Effector memory CD4-positive, alpha-beta T cell (primary cell): ENCODE data around the gene LBH.
A peak's percentile ranks its signal among the peaks of the same experiment; 100 is the strongest.
"Not testable (repeated sequence)": the region's sequence is repeated elsewhere in the genome, so short reads cannot be mapped to it uniquely, and the experiment has no call there.

ENCODE experiments used
- DNase-seq, 3 donors: peaks; one replicate each; pipeline ENCODE4 v3.0.0-alpha.2; 2020
- H3K27ac ChIP-seq: 2 replicates; pipeline ENCODE4 v1.7.0; 2013; ENCODE audit warnings: mild to moderate bottlenecking, low read length, moderate library complexity; ENCODE audit not compliant: insufficient read depth, poor library complexity, severe bottlenecking
- H3K27me3 ChIP-seq: replicated peaks from 2 replicates; pipeline ENCODE4 v1.7.0; 2013; ENCODE audit warnings: mild to moderate bottlenecking, low read length; ENCODE audit not compliant: insufficient read depth, control insufficient read depth, poor library complexity, severe bottlenecking
- H3K36me3 ChIP-seq: 2 replicates; pipeline ENCODE4 v1.7.0; 2013; ENCODE audit warnings: mild to moderate bottlenecking, low read length, moderate library complexity; ENCODE audit not compliant: control insufficient read depth, insufficient read depth
- H3K4me1 ChIP-seq: 2 replicates; pipeline ENCODE4 v1.7.0; 2013; ENCODE audit warnings: low read length, mild to moderate bottlenecking; ENCODE audit not compliant: control insufficient read depth, insufficient read depth, poor library complexity, severe bottlenecking
- H3K4me3 ChIP-seq: 2 replicates; pipeline ENCODE4 v1.7.0; 2013; ENCODE audit warnings: low read length, low read depth, mild to moderate bottlenecking; ENCODE audit not compliant: insufficient read depth, poor library complexity, severe bottlenecking
- H3K9me3 ChIP-seq: 2 replicates; pipeline ENCODE4 v1.7.0; 2013; ENCODE audit warnings: mild to moderate bottlenecking, low read length, moderate library complexity; ENCODE audit not compliant: control insufficient read depth

The LBH gene

GRCh38 chr2:30265052-30266015, 34.0 kb downstream of the LBH start:
- Histone ChIP-seq H3K4me1 (peaks cover 42% of the 10 kb centered on the region), H3K27ac (peak overlapping the region; percentile 70)
- no peak for DNase-seq

GRCh38 chr2:30266051-30266621, 34.8 kb downstream of the LBH start:
- H3K4me1 ChIP-seq, result peaks cover 42% of the 10 kb centered on the region
- H3K27ac ChIP-seq, result peak overlapping the region; percentile 70

More at GRCh38 chr2:30265052-30266015, 34.0 kb downstream of the LBH start:
- no peaks in the 10 kb centered on the region for H3K27me3 ChIP-seq
- H3K36me3 ChIP-seq, result no peaks in the 10 kb centered on the region
- no peaks in the 10 kb centered on the region for H3K9me3 ChIP-seq
- peak overlapping the region; percentile 38 for H3K4me3 ChIP-seq

GRCh38 chr2:30266705-30267104, 35.4 kb downstream of the LBH start:
- Histone ChIP-seq H3K27ac (peak overlapping the region; percentile 70), H3K9me3 (no peaks in the 10 kb centered on the region), H3K4me1 (peaks cover 42% of the 10 kb centered on the region), H3K36me3 (no peaks in the 10 kb centered on the region), H3K27me3 (no peaks in the 10 kb centered on the region), H3K4me3 (no peak overlapping the region)
- DNase-seq, result no peak

More at GRCh38 chr2:30266051-30266621, 34.8 kb downstream of the LBH start:
- Histone ChIP-seq H3K36me3 (no peaks in the 10 kb centered on the region), H3K9me3 (no peaks in the 10 kb centered on the region), H3K27me3 (no peaks in the 10 kb centered on the region), H3K4me3 (peak overlapping the region; percentile 38)
- peak; percentile 29 to 61 (median 43) for DNase-seq

- no peak overlapping the region for H3K4me3 ChIP-seq
- DNase-seq, result peak in 2 of 3 donors; percentile 19 to 25
- H3K27me3 ChIP-seq, result no peaks in the 10 kb centered on the region
- peaks cover 42% of the 10 kb centered on the region for H3K4me1 ChIP-seq
- H3K27ac ChIP-seq, result peak overlapping the region; percentile 70
- H3K36me3 ChIP-seq, result no peaks in the 10 kb centered on the region
- H3K9me3 ChIP-seq, result no peaks in the 10 kb centered on the region
These were observed 36.0 kb downstream of the LBH start for GRCh38 chr2:30267161-30267975.

- H3K4me1 ChIP-seq, result peaks cover 42% of the 10 kb centered on the region
- DNase-seq, result no peak
- H3K27ac ChIP-seq, result peak overlapping the region; percentile 38
- H3K4me3 ChIP-seq, result no peak overlapping the region
- no peaks in the 10 kb centered on the region for H3K27me3 ChIP-seq
- H3K9me3 ChIP-seq, result no peaks in the 10 kb centered on the region
- no peaks in the 10 kb centered on the region for H3K36me3 ChIP-seq
These were observed 37.0 kb downstream of the LBH start for GRCh38 chr2:30268296-30268871.

- H3K4me1 ChIP-seq, result peaks cover 42% of the 10 kb centered on the region
- not testable (repeated sequence) for H3K9me3 ChIP-seq, H3K27me3 ChIP-seq, H3K27ac ChIP-seq, H3K4me3 ChIP-seq, DNase-seq, H3K36me3 ChIP-seq
These were observed 37.9 kb downstream of the LBH start for GRCh38 chr2:30269114-30269770.

GRCh38 chr2:30269771-30270145, 38.4 kb downstream of the LBH start:
- H3K27ac ChIP-seq, result no peak overlapping the region
- H3K27me3 ChIP-seq, result no peaks in the 10 kb centered on the region
- peaks cover 38% of the 10 kb centered on the region for H3K4me1 ChIP-seq
- H3K36me3 ChIP-seq, result no peaks in the 10 kb centered on the region
- no peaks in the 10 kb centered on the region for H3K9me3 ChIP-seq
- no peak overlapping the region for H3K4me3 ChIP-seq
- no peak for DNase-seq

- no peak overlapping the region for H3K27ac ChIP-seq
- no peaks in the 10 kb centered on the region for H3K9me3 ChIP-seq
- H3K4me3 ChIP-seq, result no peak overlapping the region
- peaks cover 34% of the 10 kb centered on the region for H3K4me1 ChIP-seq
- no peaks in the 10 kb centered on the region for H3K27me3 ChIP-seq
- no peak for DNase-seq
- H3K36me3 ChIP-seq, result no peaks in the 10 kb centered on the region
These were observed 38.8 kb downstream of the LBH start for GRCh38 chr2:30270166-30270565.

- Histone ChIP-seq H3K36me3 (no peaks in the 10 kb centered on the region), H3K27me3 (no peaks in the 10 kb centered on the region), H3K9me3 (no peaks in the 10 kb centered on the region), H3K27ac (no peak overlapping the region), H3K4me1 (peaks cover 25% of the 10 kb centered on the region), H3K4me3 (no peak overlapping the region)
- no peak for DNase-seq
These were observed 40.0 kb downstream of the LBH start for GRCh38 chr2:30271301-30271700.
